Immature natural killer cell (primary cell): ENCODE results near the gene ANKS1B. TPM values are rescaled to one million over a fixed set of nuclear protein-coding genes. Genes with fewer than 3 reads are reported as not detected.
"Not testable (repeated sequence)": the region's sequence is repeated elsewhere in the genome, so short reads cannot be mapped to it uniquely, and the experiment has no call there.

Experiments used
- DNase-seq, 3 donors: peaks; one replicate each; pipeline ENCODE4 v3.0.0; 2022; ENCODE audit warnings: mixed read lengths in 1 of 3
- H3K27ac Mint-ChIP-seq, 6 donors: one replicate each; pipeline ENCODE4 v1.8.0; 2020; ENCODE audit warnings: mixed read lengths in 6 of 6, mild to moderate bottlenecking in 5 of 6, inconsistent platforms in 4 of 6, moderate library complexity in 3 of 6
- H3K27me3 Mint-ChIP-seq, 3 donors: one replicate each; pipeline ENCODE4 v1.8.0; 2020 to 2021; ENCODE audit warnings: low read depth in 3 of 3, mild to moderate bottlenecking in 3 of 3, mixed read lengths in 3 of 3, moderate library complexity in 3 of 3, inconsistent platforms in 1 of 3
- H3K36me3 Mint-ChIP-seq, 3 donors: one replicate each; pipeline ENCODE4 v1.8.0; 2020; ENCODE audit warnings: mixed read lengths in 3 of 3, inconsistent platforms in 2 of 3, mild to moderate bottlenecking in 2 of 3
- H3K4me1 Mint-ChIP-seq, 2 donors: one replicate each; pipeline ENCODE4 v1.8.0; 2020; ENCODE audit warnings: inconsistent platforms in 2 of 2, mild to moderate bottlenecking in 2 of 2, mixed read lengths in 2 of 2, moderate library complexity in 1 of 2
- H3K4me3 Mint-ChIP-seq, 5 donors: one replicate each; pipeline ENCODE4 v1.8.0; 2020; ENCODE audit warnings: mild to moderate bottlenecking in 5 of 5, mixed read lengths in 5 of 5, inconsistent platforms in 3 of 5, moderate library complexity in 3 of 5
- H3K9me3 Mint-ChIP-seq, 6 donors: one replicate each; pipeline ENCODE4 v1.8.0; 2020; ENCODE audit warnings: mild to moderate bottlenecking in 6 of 6, mixed read lengths in 6 of 6, inconsistent platforms in 4 of 6, moderate library complexity in 3 of 6
- polyA plus RNA-seq, 3 donors: library from polyadenylated mRNA; unstranded; fragments of 300-500 nt; fragmentation: Illumina TruSeq; gene quantifications; one replicate each; pipeline ENCODE4 v1.2.3, GENCODE V29; 2021

The ANKS1B gene
- polyA plus RNA-seq, 3 donors from 2014 or later, result not detected

GRCh38 chr12:99334285-99335056, 650.3 kb downstream of the ANKS1B start:
- Mint-ChIP-seq H3K9me3 (peaks cover 0 to 24% (median 12%) of the 10 kb centered on the region in 6 donors), H3K4me3 (no peak overlapping the region), H3K27ac (no peak overlapping the region), H3K36me3 (no peaks in the 10 kb centered on the region), H3K27me3 (peaks cover 0 to 3% (median 0%) of the 10 kb centered on the region in 3 donors), H3K4me1 (no peaks in the 10 kb centered on the region)
- no peak for DNase-seq

- no peaks in the 10 kb centered on the region for H3K4me1 Mint-ChIP-seq
- DNase-seq, result no peak
- no peaks in the 10 kb centered on the region for H3K36me3 Mint-ChIP-seq
- H3K9me3 Mint-ChIP-seq, result peaks cover 0 to 26% (median 9%) of the 10 kb centered on the region in 6 donors
- no peaks in the 10 kb centered on the region for H3K27me3 Mint-ChIP-seq
- no peak overlapping the region for H3K4me3 Mint-ChIP-seq
- no peak overlapping the region for H3K27ac Mint-ChIP-seq
Measured at GRCh38 chr12:99332936-99333591, 651.7 kb downstream of the ANKS1B start.

GRCh38 chr12:99330216-99330615, 654.5 kb downstream of the ANKS1B start:
- no peaks in the 10 kb centered on the region for H3K4me1 Mint-ChIP-seq
- H3K36me3 Mint-ChIP-seq, result no peaks in the 10 kb centered on the region
- no peak for DNase-seq
- H3K27me3 Mint-ChIP-seq, result no peaks in the 10 kb centered on the region
- no peak overlapping the region for H3K4me3 Mint-ChIP-seq
- peaks cover 0 to 31% (median 4%) of the 10 kb centered on the region in 6 donors for H3K9me3 Mint-ChIP-seq
- no peak overlapping the region for H3K27ac Mint-ChIP-seq

GRCh38 chr12:99321210-99321609, 663.5 kb downstream of the ANKS1B start:
- DNase-seq, H3K27ac Mint-ChIP-seq, H3K4me3 Mint-ChIP-seq, H3K36me3 Mint-ChIP-seq, H3K27me3 Mint-ChIP-seq, H3K4me1 Mint-ChIP-seq: not testable (repeated sequence)
- H3K9me3 Mint-ChIP-seq, result peaks cover 20 to 68% (median 41%) of the 10 kb centered on the region in 6 donors

GRCh38 chr12:99311373-99311772, 673.4 kb downstream of the ANKS1B start:
- Mint-ChIP-seq H3K36me3 (no peaks in the 10 kb centered on the region), H3K27me3 (peaks cover 0 to 4% (median 0%) of the 10 kb centered on the region in 3 donors), H3K4me3 (no peak overlapping the region), H3K4me1 (no peaks in the 10 kb centered on the region), H3K27ac (no peak overlapping the region), H3K9me3 (peaks cover 10 to 42% (median 19%) of the 10 kb centered on the region in 6 donors)
- DNase-seq, result no peak

GRCh38 chr12:99309812-99310211, 674.9 kb downstream of the ANKS1B start:
- Mint-ChIP-seq H3K9me3 (peaks cover 10 to 42% (median 24%) of the 10 kb centered on the region in 6 donors), H3K4me3 (no peak overlapping the region), H3K27ac (no peak overlapping the region), H3K4me1 (no peaks in the 10 kb centered on the region), H3K27me3 (peaks cover 0 to 4% (median 0%) of the 10 kb centered on the region in 3 donors), H3K36me3 (no peaks in the 10 kb centered on the region)
- no peak for DNase-seq

GRCh38 chr12:99302874-99303273, 681.9 kb downstream of the ANKS1B start:
- Mint-ChIP-seq H3K27ac (no peak overlapping the region), H3K9me3 (peaks cover 7 to 30% (median 21%) of the 10 kb centered on the region in 6 donors), H3K36me3 (no peaks in the 10 kb centered on the region)

GRCh38 chr12:99287136-99287535, 697.6 kb downstream of the ANKS1B start:
- Mint-ChIP-seq H3K4me1 (no peaks in the 10 kb centered on the region), H3K36me3 (peaks cover 0 to 5% (median 0%) of the 10 kb centered on the region in 3 donors), H3K4me3 (no peak overlapping the region), H3K27me3 (no peaks in the 10 kb centered on the region), H3K27ac (no peak overlapping the region), H3K9me3 (peaks cover 17 to 53% (median 28%) of the 10 kb centered on the region in 6 donors)
- DNase-seq, result no peak

More at GRCh38 chr12:99302874-99303273, 681.9 kb downstream of the ANKS1B start:
- no peak overlapping the region for H3K4me3 Mint-ChIP-seq
- H3K4me1 Mint-ChIP-seq, result no peaks in the 10 kb centered on the region
- no peak for DNase-seq
- H3K27me3 Mint-ChIP-seq, result no peaks in the 10 kb centered on the region

GRCh38 chr12:99284161-99284560, 700.6 kb downstream of the ANKS1B start:
- no peak overlapping the region for H3K27ac Mint-ChIP-seq
- no peaks in the 10 kb centered on the region for H3K4me1 Mint-ChIP-seq
- DNase-seq, result no peak
- peaks cover 5 to 27% (median 12%) of the 10 kb centered on the region in 6 donors for H3K9me3 Mint-ChIP-seq
- H3K36me3 Mint-ChIP-seq, result peaks cover 0 to 5% (median 0%) of the 10 kb centered on the region in 3 donors
- H3K27me3 Mint-ChIP-seq, result no peaks in the 10 kb centered on the region
- no peak overlapping the region for H3K4me3 Mint-ChIP-seq

- Mint-ChIP-seq H3K4me1 (no peaks in the 10 kb centered on the region), H3K27ac (no peak overlapping the region), H3K4me3 (no peak overlapping the region)
Measured at GRCh38 chr12:99282624-99283023, 702.1 kb downstream of the ANKS1B start.

GRCh38 chr12:99282086-99282485, 702.6 kb downstream of the ANKS1B start:
- no peak overlapping the region for H3K27ac Mint-ChIP-seq

More at GRCh38 chr12:99282624-99283023, 702.1 kb downstream of the ANKS1B start:
- Mint-ChIP-seq H3K36me3 (no peaks in the 10 kb centered on the region), H3K9me3 (peaks cover 3 to 14% (median 6%) of the 10 kb centered on the region in 6 donors), H3K27me3 (no peaks in the 10 kb centered on the region)
- DNase-seq, result no peak

GRCh38 chr12:99281277-99281676, 703.5 kb downstream of the ANKS1B start:
- Mint-ChIP-seq H3K9me3 (peaks cover 0 to 15% (median 5%) of the 10 kb centered on the region in 6 donors), H3K27me3 (no peaks in the 10 kb centered on the region), H3K4me3 (no peak overlapping the region), H3K4me1 (no peaks in the 10 kb centered on the region), H3K27ac (no peak overlapping the region), H3K36me3 (no peaks in the 10 kb centered on the region)
- DNase-seq, result no peak

More at GRCh38 chr12:99282086-99282485, 702.6 kb downstream of the ANKS1B start:
- Mint-ChIP-seq H3K4me1 (no peaks in the 10 kb centered on the region), H3K36me3 (no peaks in the 10 kb centered on the region), H3K4me3 (no peak overlapping the region), H3K9me3 (peaks cover 0 to 12% (median 6%) of the 10 kb centered on the region in 6 donors), H3K27me3 (no peaks in the 10 kb centered on the region)
- DNase-seq, result no peak

GRCh38 chr12:99278899-99279298, 705.8 kb downstream of the ANKS1B start:
- Mint-ChIP-seq H3K27ac (no peak overlapping the region), H3K4me1 (no peaks in the 10 kb centered on the region), H3K4me3 (no peak overlapping the region), H3K27me3 (no peaks in the 10 kb centered on the region), H3K36me3 (no peaks in the 10 kb centered on the region), H3K9me3 (peaks cover under 1 to 23% (median 12%) of the 10 kb centered on the region in 6 donors)
- DNase-seq, result no peak
